Sigmoid colon (tissue), 7 donors: ENCODE results near the gene ARHGAP35. TPM values are rescaled to one million over a fixed set of nuclear protein-coding genes. Genes with fewer than 3 reads are reported as not detected.
A peak's percentile ranks its signal among the peaks of the same experiment; 100 is the strongest.
"Not testable (repeated sequence)": the region's sequence is repeated elsewhere in the genome, so short reads cannot be mapped to it uniquely, and the experiment has no call there.

Experiments
- DNase-seq: peaks from one replicate; pipeline ENCODE4 v3.0.0-alpha.2; 2019
- H3K27ac ChIP-seq, 4 donors: fragments of 200-600 bp; sonication (generic); one replicate each; pipeline ENCODE4 v1.5.1; 2016 to 2019; ENCODE audit warnings: mild to moderate bottlenecking in 1 of 4
- H3K27me3 ChIP-seq, 3 donors: fragments of 200-600 bp; sonication (generic); one replicate each; pipeline ENCODE4 v1.5.1; 2019; ENCODE audit warnings: mild to moderate bottlenecking in 1 of 3
- H3K36me3 ChIP-seq, 4 donors: fragments of 200-600 bp; sonication (generic); one replicate each; pipeline ENCODE4 v1.5.1; 2016 to 2019
- H3K4me1 ChIP-seq, 4 donors: fragments of 200-600 bp; sonication (generic); one replicate each; pipeline ENCODE4 v1.5.1; 2017 to 2019
- H3K4me3 ChIP-seq, 4 donors: fragments of 200-600 bp; sonication (generic); one replicate each; pipeline ENCODE4 v1.5.1; 2017 to 2019; ENCODE audit warnings: mild to moderate bottlenecking in 2 of 4, moderate library complexity in 1 of 4
- H3K9me3 ChIP-seq, 4 donors: fragments of 200-600 bp in 3 of 4; sonication (generic) in 3 of 4; one replicate each; pipeline versions ENCODE4 v1.5.1 to v1.6.1; 2013 to 2019
- CTCF ChIP-seq, 4 experiments: fragments of 450-650 bp in 3 of 4; fragments of 200-600 bp in 1 of 4; IDR thresholded peaks; one replicate each; pipeline ENCODE4 v1.5.1; 2016 to 2019; ENCODE audit warnings: antibody characterized with exemption in 4 of 4, mild to moderate bottlenecking in 3 of 4, moderate library complexity in 2 of 4
- EP300 ChIP-seq, 4 donors: sonication (generic); formaldehyde crosslinking; IDR thresholded peaks; one replicate each; pipeline ENCODE4 v1.6.1; 2017; ENCODE audit warnings: antibody characterized with exemption in 4 of 4
- POLR2A ChIP-seq, 2 donors: fragments of 450-650 bp; IDR thresholded peaks; one replicate each; pipeline ENCODE4 v1.6.1; 2016; ENCODE audit warnings: antibody characterized with exemption in 2 of 2, mild to moderate bottlenecking in 2 of 2, moderate library complexity in 2 of 2
- POLR2AphosphoS5 ChIP-seq, 4 donors: sonication (generic); formaldehyde crosslinking; IDR thresholded peaks; one replicate each; pipeline ENCODE4 v1.6.1; 2017; ENCODE audit warnings: antibody characterized with exemption in 4 of 4
- WGBS, 2 donors: extraction: QIAGEN DNeasy Blood & Tissue Kit; methylation state at CpG; one replicate each; pipeline ENCODE4 v1.1.7; 2013; 5-methylcytosine and 5-hydroxymethylcytosine counted together
- intact Hi-C: fragments of 100-400 bp; cut with DNase I; formaldehyde crosslinking; loops from one replicate; pipeline ENCODE4 v1.15.1; 2023
- polyA plus RNA-seq, 3 donors: library from polyadenylated mRNA; stranded (reverse); fragments of 200-250 nt; gene quantifications; one replicate each; pipeline ENCODE4 v1.2.3, GENCODE V29; 2013
- total RNA-seq, 4 donors: library from RNA; depleted of rRNA; stranded (reverse); fragments of >200 nt; gene quantifications; one replicate each; pipeline ENCODE4 v1.1.0, GENCODE V29; 2016
- donor health status: healthy with polysubstance abuse.
- donor health status: Bipolar disorder and iron deficiency.
- donor health status: healthy.

ARHGAP35 gene
- total and polyA plus RNA-seq, 7 donors: 11.4 to 55.7 (median 35.6) TPM

- no peaks in the 10 kb centered on the region for H3K36me3 ChIP-seq
- DNase-seq: no peak
- 91 to 96% methylated on average over 2 of the region's 2 CpGs for WGBS, 2 donors
- TF ChIP-seq EP300 (IDR thresholded peaks at IDR 0.05): no peak
- TF ChIP-seq CTCF (IDR thresholded peaks at IDR 0.05): no peak
- TF ChIP-seq POLR2A (IDR thresholded peaks at IDR 0.05): no peak
- TF ChIP-seq POLR2AphosphoS5 (IDR thresholded peaks at IDR 0.05): no peak
- no peak overlapping the region for H3K4me3 ChIP-seq
- no peak overlapping the region for H3K27ac ChIP-seq
- H3K27me3 ChIP-seq: no peaks in the 10 kb centered on the region
- H3K4me1 ChIP-seq: peaks cover 0 to 8% (median 0%) of the 10 kb centered on the region in 4 donors
- no peaks in the 10 kb centered on the region for H3K9me3 ChIP-seq
- intact Hi-C loops: no loop called here
These were observed 42.0 kb upstream of the ARHGAP35 start for GRCh38 chr19:46818812-46819211.

GRCh38 chr19:46821512-46822409 lies 39.0 kb upstream of the ARHGAP35 start:
- DNase-seq: no peak
- no peaks in the 10 kb centered on the region for H3K9me3 ChIP-seq
- no peaks in the 10 kb centered on the region for H3K36me3 ChIP-seq
- H3K4me3 ChIP-seq: no peak overlapping the region
- H3K27me3 ChIP-seq: no peaks in the 10 kb centered on the region
- intact Hi-C loops: no loop called here
- no peak for TF ChIP-seq POLR2A (IDR thresholded peaks at IDR 0.05)
- TF ChIP-seq EP300 (IDR thresholded peaks at IDR 0.05): no peak
- no peak for TF ChIP-seq POLR2AphosphoS5 (IDR thresholded peaks at IDR 0.05)
- no peak for TF ChIP-seq CTCF (IDR thresholded peaks at IDR 0.05)
- 40 to 47% methylated on average over 18 of the region's 18 CpGs for WGBS, 2 donors
- H3K27ac ChIP-seq: no peak overlapping the region
- H3K4me1 ChIP-seq: no peaks in the 10 kb centered on the region

- H3K9me3 ChIP-seq, H3K27me3 ChIP-seq, H3K27ac ChIP-seq, H3K4me1 ChIP-seq, intact Hi-C loops, H3K4me3 ChIP-seq, H3K36me3 ChIP-seq, DNase-seq: not testable (repeated sequence)
- WGBS, 2 donors: 91 to 93% methylated on average over 4 of the region's 4 CpGs
These were observed 38.4 kb upstream of the ARHGAP35 start for GRCh38 chr19:46822410-46822787.

- no peak for TF ChIP-seq POLR2AphosphoS5 (IDR thresholded peaks at IDR 0.05)
- TF ChIP-seq POLR2A (IDR thresholded peaks at IDR 0.05): no peak
- no peak for TF ChIP-seq EP300 (IDR thresholded peaks at IDR 0.05)
- TF ChIP-seq CTCF (IDR thresholded peaks at IDR 0.05): no peak
These were observed 37.7 kb upstream of the ARHGAP35 start for GRCh38 chr19:46823049-46823448.

GRCh38 chr19:46824890-46825730 lies 35.7 kb upstream of the ARHGAP35 start:
- Histone ChIP-seq H3K36me3 (no peaks in the 10 kb centered on the region), H3K27ac (peak overlapping the region in 1 of 4 donors; percentile 34), H3K27me3 (no peaks in the 10 kb centered on the region), H3K4me3 (no peak overlapping the region), H3K9me3 (no peaks in the 10 kb centered on the region), H3K4me1 (no peaks in the 10 kb centered on the region)
- no peak for DNase-seq
- intact Hi-C loops: no loop called here
- TF ChIP-seq EP300 (IDR thresholded peaks at IDR 0.05) (no peak), CTCF (IDR thresholded peaks at IDR 0.05) (no peak), POLR2AphosphoS5 (IDR thresholded peaks at IDR 0.05) (no peak), POLR2A (IDR thresholded peaks at IDR 0.05) (no peak)
- WGBS, 2 donors: 83 to 86% methylated on average over 21 of the region's 21 CpGs

More at GRCh38 chr19:46823049-46823448, 37.7 kb upstream of the ARHGAP35 start:
- Histone ChIP-seq H3K27me3 (no peaks in the 10 kb centered on the region), H3K27ac (no peak overlapping the region), H3K9me3 (no peaks in the 10 kb centered on the region), H3K36me3 (no peaks in the 10 kb centered on the region), H3K4me3 (no peak overlapping the region), H3K4me1 (no peaks in the 10 kb centered on the region)
- intact Hi-C loops: no loop called here
- no peak for DNase-seq
- WGBS, 2 donors: 86 to 94% methylated on average over 6 of the region's 6 CpGs
